SK-N-SH (cell line): Measurements from ENCODE around the gene HDHD5. TPM values are rescaled to one million over a fixed set of nuclear protein-coding genes. Genes with fewer than 3 reads are reported as not detected.

Source experiments
- CTCF ChIA-PET: fragments of 300-600, 350-600 bp; formaldehyde crosslinking; extraction: SDS; loops from one replicate; lab custom pipeline; 2021; lab: Yijun Ruan, JAX
- POLR2A ChIA-PET: fragments of 350-600 bp; sonication (Branson Sonifier 250); formaldehyde crosslinking; extraction: SDS; loops from one replicate; lab custom pipeline; 2020; ENCODE audit warnings: antibody characterized with exemption, inconsistent platforms; lab: Yijun Ruan, JAX
- DNase-seq: peaks from one replicate; pipeline ENCODE4 v3.0.0; 2012
- H2AFZ ChIP-seq: fragments of 200-600 bp; sonication (generic); 2 replicates; pipeline ENCODE4 v1.8.1; 2016; ENCODE audit warnings: antibody characterized with exemption, mild to moderate bottlenecking, low read depth
- H3F3A ChIP-seq: fragments of 200-600 bp; sonication (generic); replicated peaks from 2 replicates; pipeline ENCODE3; 2016; ENCODE audit warnings: antibody characterized with exemption, mild to moderate bottlenecking; ENCODE audit not compliant: insufficient read depth
- H3K27ac ChIP-seq, 2 experiments: fragments of 200-500 bp in 1 of 2; fragments of 200-600 bp in 1 of 2; sonication (Bioruptor generic) in 1 of 2; sonication (generic), shearing (Covaris generic) in 1 of 2; 2 replicates each; pipeline versions ENCODE4 v1.5.1 to v1.6.1; 2014 to 2016; ENCODE audit warnings: low read depth in 2 of 2, inconsistent platforms in 1 of 2, low read length in 1 of 2, mild to moderate bottlenecking in 1 of 2, mixed read lengths in 1 of 2
- H3K27me3 ChIP-seq: fragments of 200-600 bp; sonication (generic), shearing (Covaris generic); 2 replicates; pipeline ENCODE4 v1.6.1; 2016; ENCODE audit warnings: mixed run types; ENCODE audit not compliant: insufficient read depth
- H3K36me3 ChIP-seq, 2 experiments: fragments of 200-500 bp in 1 of 2; fragments of 200-600 bp in 1 of 2; sonication (Bioruptor generic) in 1 of 2; sonication (generic) in 1 of 2; replicated peaks in 1 of 2; 2 replicates each; pipeline versions ENCODE3 to v1.5.1; 2014 to 2016; ENCODE audit warnings: low read length in 1 of 2, mild to moderate bottlenecking in 1 of 2; ENCODE audit not compliant: insufficient read depth in 2 of 2, control insufficient read depth in 1 of 2
- H3K4me1 ChIP-seq, 2 experiments: fragments of 200-500 bp in 1 of 2; fragments of 200-600 bp in 1 of 2; sonication (Bioruptor generic) in 1 of 2; sonication (generic), shearing (Covaris generic) in 1 of 2; 2 replicates each; pipeline versions ENCODE4 v1.5.1 to v1.6.1; 2014 to 2016; ENCODE audit warnings: low read depth in 1 of 2, low read length in 1 of 2, mixed run types in 1 of 2; ENCODE audit not compliant: insufficient read depth in 2 of 2, control insufficient read depth in 1 of 2
- H3K4me2 ChIP-seq: fragments of 200-600 bp; sonication (generic), shearing (Covaris generic); 2 replicates; pipeline ENCODE4 v1.6.1; 2017; ENCODE audit warnings: mixed run types
- H3K4me3 ChIP-seq, 2 experiments: fragments of 200-500 bp in 1 of 2; fragments of 200-600 bp in 1 of 2; sonication (Bioruptor generic) in 1 of 2; sonication (generic), shearing (Covaris generic) in 1 of 2; 2 replicates each; pipeline versions ENCODE4 v1.5.1 to v1.8.1; 2014 to 2016; ENCODE audit warnings: low read depth in 2 of 2, inconsistent platforms in 1 of 2, low read length in 1 of 2, mild to moderate bottlenecking in 1 of 2, mixed read lengths in 1 of 2, moderate library complexity in 1 of 2
- H3K79me2 ChIP-seq: fragments of 200-600 bp; sonication (generic); 2 replicates; pipeline ENCODE4 v1.8.1; 2017; ENCODE audit warnings: mild to moderate bottlenecking; ENCODE audit not compliant: insufficient read depth
- H3K9ac ChIP-seq: fragments of 200-600 bp; sonication (generic); 2 replicates; pipeline ENCODE4 v1.6.1; 2017; ENCODE audit warnings: mixed run types
- H3K9me2 ChIP-seq: fragments of 200-600 bp; sonication (generic); 2 replicates; pipeline ENCODE4 v1.6.1; 2017; ENCODE audit warnings: mixed run types
- H3K9me3 ChIP-seq: fragments of 200-600 bp; sonication (generic); 2 replicates; pipeline ENCODE4 v1.6.1; 2017; ENCODE audit warnings: mixed run types, mild to moderate bottlenecking, moderate library complexity
- H4K20me1 ChIP-seq: fragments of 200-600 bp; sonication (generic); 2 replicates; pipeline ENCODE4 v1.6.1; 2017; ENCODE audit warnings: mild to moderate bottlenecking, mixed run types; ENCODE audit not compliant: insufficient read depth
- EZH2phosphoT487 ChIP-seq: fragments of 200-600 bp; sonication (generic); IDR thresholded peaks from 2 replicates; pipeline ENCODE4 v1.6.1; 2017; ENCODE audit warnings: low read depth, mixed run types, mild to moderate bottlenecking, antibody characterized with exemption, moderate library complexity, borderline replicate concordance
- FOSL2 ChIP-seq: IDR thresholded peaks from 2 replicates; pipeline ENCODE4 v1.4.0; 2012; ENCODE audit warnings: low read depth, mild to moderate bottlenecking, moderate library complexity, borderline replicate concordance
- FOXM1 ChIP-seq: IDR thresholded peaks from 2 replicates; pipeline ENCODE4 v1.4.0; 2012; ENCODE audit warnings: low read depth, mild to moderate bottlenecking
- GABPA ChIP-seq: IDR thresholded peaks from 2 replicates; pipeline ENCODE4 v1.4.0; 2012; ENCODE audit warnings: low read depth, mild to moderate bottlenecking
- GATA2 ChIP-seq: sonication (generic); formaldehyde crosslinking; IDR thresholded peaks from 2 replicates; pipeline ENCODE4 v1.5.0; 2020; ENCODE audit warnings: mild to moderate bottlenecking, missing genetic modification reagents
- MAX ChIP-seq: IDR thresholded peaks from 2 replicates; pipeline ENCODE4 v1.4.0; 2012; ENCODE audit warnings: low read depth
- MEF2A ChIP-seq: IDR thresholded peaks from 2 replicates; pipeline ENCODE4 v1.4.0; 2012; ENCODE audit warnings: low read depth, borderline replicate concordance
- NRF1 ChIP-seq: IDR thresholded peaks from 2 replicates; pipeline ENCODE4 v1.6.1; 2012; ENCODE audit warnings: low read depth, mild to moderate bottlenecking, low read length
- POLR2AphosphoS5 ChIP-seq: IDR thresholded peaks from 2 replicates; pipeline ENCODE4 v1.6.1; 2012; ENCODE audit warnings: low read depth, low read length
- REST ChIP-seq: IDR thresholded peaks from 2 replicates; pipeline ENCODE4 v1.6.1; 2012; ENCODE audit warnings: mild to moderate bottlenecking, low read depth, low read length, moderate library complexity
- SIN3A ChIP-seq: IDR thresholded peaks from 2 replicates; pipeline ENCODE4 v1.6.1; 2012; ENCODE audit warnings: low read depth, mild to moderate bottlenecking, low read length, moderate library complexity, borderline replicate concordance
- TAF1 ChIP-seq: IDR thresholded peaks from 2 replicates; pipeline ENCODE4 v1.6.1; 2012; ENCODE audit warnings: low read depth, mild to moderate bottlenecking, low read length, moderate library complexity, borderline replicate concordance
- ZBTB33 ChIP-seq: IDR thresholded peaks from 2 replicates; pipeline ENCODE4 v1.4.0; 2012; ENCODE audit warnings: low read depth, borderline replicate concordance
- WGBS: methylation state at CpG from one replicate; pipeline ENCODE4 v1.1.6; 2017; ENCODE audit warnings: low lambda C conversion rate; 5-methylcytosine and 5-hydroxymethylcytosine counted together
- polyA plus RNA-seq, 3 experiments: library from polyadenylated mRNA; depleted of rRNA; stranded (reverse); fragments of >200 nt; gene quantifications; 2 replicates each; pipeline ENCODE4 v1.2.3, GENCODE V29; 2012
- TF ChIP-seq, protein P1 (sequence below): fragments of 150-350 bp; IDR thresholded peaks from 2 replicates; pipeline ENCODE4 v1.6.1; 2017; ENCODE audit warnings: antibody characterized with exemption, low read length, low read depth, borderline replicate concordance

Gene HDHD5
- polyA plus RNA-seq, 1 of the 3 experiments (the other 2 are of a cell fraction), result 43.3 TPM

GRCh38 chr22:17102297-17102667, 56.8 kb downstream of the HDHD5 start:
- H3K27me3 ChIP-seq, result no peaks in the 10 kb centered on the region
- H3K9ac ChIP-seq, result no peak overlapping the region
- WGBS, result 19% methylated on average over 7 of the region's 7 CpGs
- H3F3A ChIP-seq, result no peaks in the 10 kb centered on the region
- H3K4me2 ChIP-seq, result no peak overlapping the region
- H3K4me1 ChIP-seq, result no peaks in the 10 kb centered on the region
- POLR2A ChIA-PET, result no interaction called here
- H2AFZ ChIP-seq, result no peak overlapping the region
- H3K79me2 ChIP-seq, result no peaks in the 10 kb centered on the region
- H3K9me2 ChIP-seq, result no peaks in the 10 kb centered on the region
- H3K36me3 ChIP-seq, result no peaks in the 10 kb centered on the region
- no peak for TF ChIP-seq ZBTB33
- TF ChIP-seq FOSL2, result no peak
- TF ChIP-seq EZH2phosphoT487, result no peak
- TF ChIP-seq TAF1, result no peak
- no peak for TF ChIP-seq SIN3A
- TF ChIP-seq MAX, result no peak
- TF ChIP-seq, protein P1, sequence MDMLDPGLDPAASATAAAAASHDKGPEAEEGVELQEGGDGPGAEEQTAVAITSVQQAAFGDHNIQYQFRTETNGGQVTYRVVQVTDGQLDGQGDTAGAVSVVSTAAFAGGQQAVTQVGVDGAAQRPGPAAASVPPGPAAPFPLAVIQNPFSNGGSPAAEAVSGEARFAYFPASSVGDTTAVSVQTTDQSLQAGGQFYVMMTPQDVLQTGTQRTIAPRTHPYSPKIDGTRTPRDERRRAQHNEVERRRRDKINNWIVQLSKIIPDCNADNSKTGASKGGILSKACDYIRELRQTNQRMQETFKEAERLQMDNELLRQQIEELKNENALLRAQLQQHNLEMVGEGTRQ, result no peak
- no peak for TF ChIP-seq GABPA
- TF ChIP-seq NRF1, result no peak
- TF ChIP-seq FOXM1, result no peak
- no peak for TF ChIP-seq GATA2 (CRISPR knock-in tag)
- no peak for TF ChIP-seq MEF2A
- TF ChIP-seq POLR2AphosphoS5, result no peak
- TF ChIP-seq, all 33 proteins: peak for 0
- Histone ChIP-seq H3K27ac (no peak overlapping the region), H3K4me3 (no peak overlapping the region), H3K9me3 (no peaks in the 10 kb centered on the region), H4K20me1 (no peaks in the 10 kb centered on the region)
- CTCF ChIA-PET, result no interaction called here
- DNase-seq, result no peak

GRCh38 chr22:17101475-17102296, 57.4 kb downstream of the HDHD5 start:
- Histone ChIP-seq H3K4me2 (no peak overlapping the region), H3K79me2 (no peaks in the 10 kb centered on the region), H3F3A (no peaks in the 10 kb centered on the region), H3K4me1 (no peaks in the 10 kb centered on the region), H3K9me2 (no peaks in the 10 kb centered on the region), H4K20me1 (no peaks in the 10 kb centered on the region), H3K27me3 (no peaks in the 10 kb centered on the region), H3K36me3 (no peaks in the 10 kb centered on the region), H2AFZ (no peak overlapping the region), H3K27ac (no peak overlapping the region), H3K9me3 (no peaks in the 10 kb centered on the region), H3K4me3 (no peak overlapping the region), H3K9ac (no peak overlapping the region)
- TF ChIP-seq REST, result no peak
- WGBS, result 27% methylated on average over 6 of the region's 14 CpGs
- ChIA-PET POLR2A (no interaction called here), CTCF (interaction anchor here (0.9 kb wide), 1 partner anchor 43 kb away, joined by 3 read pairs; no protein-coding TSS in a partner anchor)
- DNase-seq, result no peak
